Osteocyte (in vitro differentiated cells): ENCODE results near the gene IDH3G. TPM values are rescaled to one million over a fixed set of nuclear protein-coding genes. Genes with fewer than 3 reads are reported as not detected.

ENCODE experiments used
- DNase-seq: peaks from one replicate; pipeline ENCODE4 v3.0.0; 2021; ENCODE audit warnings: mixed read lengths; ENCODE audit not compliant: unreplicated experiment; ENCODE audit errors: extremely low spot score
- H3K27ac Mint-ChIP-seq: one replicate; pipeline ENCODE4 v1.8.0; 2021; ENCODE audit warnings: mild to moderate bottlenecking, mixed read lengths; ENCODE audit not compliant: unreplicated experiment
- H3K27me3 Mint-ChIP-seq: one replicate; pipeline ENCODE4 v1.8.0; 2021; ENCODE audit warnings: mixed read lengths; ENCODE audit not compliant: unreplicated experiment
- H3K36me3 Mint-ChIP-seq: one replicate; pipeline ENCODE4 v1.8.0; 2021; ENCODE audit warnings: mixed read lengths; ENCODE audit not compliant: unreplicated experiment
- H3K4me1 Mint-ChIP-seq: one replicate; pipeline ENCODE4 v1.8.0; 2021; ENCODE audit warnings: mixed read lengths; ENCODE audit not compliant: unreplicated experiment
- H3K4me3 Mint-ChIP-seq: one replicate; pipeline ENCODE4 v1.8.0; 2021; ENCODE audit warnings: mild to moderate bottlenecking, moderate library complexity, mixed read lengths; ENCODE audit not compliant: unreplicated experiment
- H3K9me3 Mint-ChIP-seq: one replicate; pipeline ENCODE4 v1.8.0; 2021; ENCODE audit warnings: mixed read lengths; ENCODE audit not compliant: unreplicated experiment
- CTCF ChIP-seq: fragments of 200-600 bp; sonication (generic); IDR thresholded peaks from 2 replicates; pipeline ENCODE4 v1.5.0; 2021; ENCODE audit warnings: antibody characterized with exemption, mild to moderate bottlenecking, moderate library complexity
- total RNA-seq: library from RNA; stranded (reverse); gene quantifications from 2 replicates; pipeline ENCODE4 v1.2.1, GENCODE V29; 2021

The IDH3G gene
- total RNA-seq, 1 donor from 2014 or later, result 63.5 TPM

GRCh38 chrX:153772316-153773217 is 21.6 kb downstream of the IDH3G start:
- H3K9me3 Mint-ChIP-seq, result no peaks in the 10 kb centered on the region
- no peak for DNase-seq
- no peak overlapping the region for H3K27ac Mint-ChIP-seq
- no peaks in the 10 kb centered on the region for H3K27me3 Mint-ChIP-seq
- H3K4me1 Mint-ChIP-seq, result no peaks in the 10 kb centered on the region
- no peak for TF ChIP-seq CTCF
- no peak overlapping the region for H3K4me3 Mint-ChIP-seq
- no peaks in the 10 kb centered on the region for H3K36me3 Mint-ChIP-seq

- Mint-ChIP-seq H3K9me3 (no peaks in the 10 kb centered on the region), H3K4me1 (peaks cover 2% of the 10 kb centered on the region), H3K27me3 (no peaks in the 10 kb centered on the region), H3K27ac (no peak overlapping the region), H3K4me3 (no peak overlapping the region), H3K36me3 (no peaks in the 10 kb centered on the region)
- DNase-seq, result no peak
- TF ChIP-seq CTCF, result no peak
Observed at GRCh38 chrX:153771415-153772315, 22.5 kb downstream of the IDH3G start.

- Mint-ChIP-seq H3K4me1 (peaks cover 10% of the 10 kb centered on the region), H3K36me3 (no peaks in the 10 kb centered on the region), H3K9me3 (no peaks in the 10 kb centered on the region), H3K27me3 (no peaks in the 10 kb centered on the region), H3K4me3 (no peak overlapping the region), H3K27ac (no peak overlapping the region)
- DNase-seq, result no peak
- TF ChIP-seq CTCF, result no peak
Observed at GRCh38 chrX:153770601-153771414, 23.4 kb downstream of the IDH3G start.

GRCh38 chrX:153769865-153770600 is 24.1 kb downstream of the IDH3G start:
- Mint-ChIP-seq H3K4me1 (peaks cover 13% of the 10 kb centered on the region), H3K9me3 (no peaks in the 10 kb centered on the region), H3K36me3 (no peaks in the 10 kb centered on the region), H3K4me3 (no peak overlapping the region), H3K27me3 (no peaks in the 10 kb centered on the region), H3K27ac (no peak overlapping the region)
- DNase-seq, result no peak
- no peak for TF ChIP-seq CTCF
